ENCODE data around the gene MRTFA. TPM values are rescaled to one million over a fixed set of nuclear protein-coding genes. Genes with fewer than 3 reads are reported as not detected.
A peak's percentile ranks its signal among the peaks of the same experiment; 100 is the strongest.

MRTFA gene
- total and polyA plus RNA-seq, 8 donors, result 11.1 to 706 (median 61.2) TPM

- peak overlapping the region in 4 of 5 donors; percentile 13 to 64 (median 56) for H3K27ac ChIP-seq
- H3K4me3 ChIP-seq, result no peak overlapping the region
- WGBS, 5 donors, result 65 to 69% (median 67%) methylated on average over 19 of the region's 19 CpGs
- no peak for TF ChIP-seq EP300 (IDR thresholded peaks at IDR 0.05)
- DNase-seq, result peak in 1 of 2 donors; percentile 65
- no peaks in the 10 kb centered on the region for H3K27me3 ChIP-seq
- intact Hi-C loops (cut with DNase I; ENCODE audit: low total_unique reads), result no loop called here
- H3K9me3 ChIP-seq, result no peaks in the 10 kb centered on the region
- peaks cover 51 to 77% (median 70%) of the 10 kb centered on the region in 4 donors for H3K36me3 ChIP-seq
- peaks cover 0 to 32% (median 25%) of the 10 kb centered on the region in 4 donors for H3K4me1 ChIP-seq
Observed at GRCh38 chr22:40415531-40416266, 220.8 kb downstream of the MRTFA start.

- WGBS, 5 donors, result 58 to 89% (median 68%) methylated on average over 10 of the region's 10 CpGs
- Histone ChIP-seq H3K9me3 (no peaks in the 10 kb centered on the region), H3K27ac (peak overlapping the region; percentile 15 to 64 (median 51)), H3K27me3 (no peaks in the 10 kb centered on the region), H3K36me3 (peaks cover 51 to 77% (median 70%) of the 10 kb centered on the region in 4 donors), H3K4me3 (no peak overlapping the region), H3K4me1 (peaks cover 4 to 36% (median 31%) of the 10 kb centered on the region in 4 donors)
- no peak for TF ChIP-seq EP300 (IDR thresholded peaks at IDR 0.05)
- no peak for TF ChIP-seq POLR2AphosphoS5 (IDR thresholded peaks at IDR 0.05)
- no peak for TF ChIP-seq POLR2A (IDR thresholded peaks at IDR 0.05)
- intact Hi-C loops (cut with DNase I; ENCODE audit: low total_unique reads), result no loop called here
- DNase-seq, result no peak
Observed at GRCh38 chr22:40414838-40415505, 221.5 kb downstream of the MRTFA start.

GRCh38 chr22:40414311-40414710 lies 222.2 kb downstream of the MRTFA start:
- H3K27me3 ChIP-seq, result no peaks in the 10 kb centered on the region
- peaks cover 6 to 42% (median 37%) of the 10 kb centered on the region in 4 donors for H3K4me1 ChIP-seq
- peak overlapping the region in 4 of 5 donors; percentile 15 to 64 (median 56) for H3K27ac ChIP-seq
- H3K4me3 ChIP-seq, result no peak overlapping the region
- intact Hi-C loops (cut with DNase I; ENCODE audit: low total_unique reads), result no loop called here
- 49 to 69% (median 66%) methylated on average over 3 of the region's 3 CpGs for WGBS, 5 donors
- H3K36me3 ChIP-seq, result peaks cover 51 to 77% (median 70%) of the 10 kb centered on the region in 4 donors
- TF ChIP-seq POLR2AphosphoS5 (IDR thresholded peaks at IDR 0.05) (no peak), EP300 (IDR thresholded peaks at IDR 0.05) (no peak), CTCF (IDR thresholded peaks at IDR 0.05) (no peak), POLR2A (IDR thresholded peaks at IDR 0.05) (no peak)
- DNase-seq, result no peak
- H3K9me3 ChIP-seq, result no peaks in the 10 kb centered on the region

- no peaks in the 10 kb centered on the region for H3K27me3 ChIP-seq
- WGBS, 5 donors, result 67 to 79% (median 72%) methylated on average over 13 of the region's 13 CpGs
- peaks cover 51 to 77% (median 70%) of the 10 kb centered on the region in 4 donors for H3K36me3 ChIP-seq
- TF ChIP-seq POLR2A (IDR thresholded peaks at IDR 0.05) (no peak), EP300 (IDR thresholded peaks at IDR 0.05) (no peak), CTCF (IDR thresholded peaks at IDR 0.05) (no peak), POLR2AphosphoS5 (IDR thresholded peaks at IDR 0.05) (no peak)
- DNase-seq, result no peak
- H3K4me3 ChIP-seq, result no peak overlapping the region
- intact Hi-C loops (cut with DNase I; ENCODE audit: low total_unique reads), result no loop called here
- peaks cover 11 to 43% (median 39%) of the 10 kb centered on the region in 4 donors for H3K4me1 ChIP-seq
- peak overlapping the region in 3 of 5 donors; percentile 51 to 64 (median 62) for H3K27ac ChIP-seq
- no peaks in the 10 kb centered on the region for H3K9me3 ChIP-seq
Observed at GRCh38 chr22:40413873-40414272, 222.6 kb downstream of the MRTFA start.

GRCh38 chr22:40412441-40412840 lies 224.1 kb downstream of the MRTFA start:
- intact Hi-C loops (cut with DNase I; ENCODE audit: low total_unique reads), result no loop called here
- TF ChIP-seq POLR2AphosphoS5 (IDR thresholded peaks at IDR 0.05), result no peak
- TF ChIP-seq POLR2A (IDR thresholded peaks at IDR 0.05), result no peak
- no peak for TF ChIP-seq EP300 (IDR thresholded peaks at IDR 0.05)
- TF ChIP-seq CTCF (IDR thresholded peaks at IDR 0.05), result no peak
- Histone ChIP-seq H3K4me1 (peaks cover 12 to 43% (median 37%) of the 10 kb centered on the region in 4 donors), H3K27ac (peak overlapping the region in 1 of 5 donors; percentile 2), H3K27me3 (no peaks in the 10 kb centered on the region), H3K9me3 (no peaks in the 10 kb centered on the region), H3K4me3 (no peak overlapping the region), H3K36me3 (peaks cover 54 to 77% (median 70%) of the 10 kb centered on the region in 4 donors)
- no peak for DNase-seq
- 81 to 93% (median 91%) methylated on average over 2 of the region's 2 CpGs for WGBS, 5 donors
